ENCODE measurements around the gene ELOA.
A peak's percentile ranks its signal among the peaks of the same experiment; 100 is the strongest.
"Not testable (repeated sequence)": the region's sequence is repeated elsewhere in the genome, so short reads cannot be mapped to it uniquely, and the experiment has no call there.

ELOA gene

DNA sequence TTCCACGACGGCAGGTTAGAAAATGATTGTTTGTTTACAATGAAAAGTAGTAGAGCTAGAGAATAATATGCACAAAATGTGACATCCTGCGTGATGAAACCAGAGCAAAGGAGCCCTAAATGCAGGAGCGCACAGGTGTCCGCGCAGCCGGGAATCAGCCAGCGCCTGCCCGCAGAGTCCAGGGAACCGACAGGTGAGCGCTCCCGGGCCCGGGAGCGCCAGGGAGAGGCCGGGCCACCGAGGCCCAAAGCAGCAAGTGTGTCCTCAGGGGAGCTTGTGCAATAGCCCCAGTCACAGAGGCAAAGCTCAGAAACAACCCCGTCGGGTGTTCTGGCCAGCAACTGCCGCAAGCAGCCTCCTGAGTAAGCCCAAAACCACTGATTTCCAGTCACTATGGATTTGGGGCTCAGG lies 58.1 kb downstream of the ELOA start:
- DNase-seq: no peak

- no peak for DNase-seq
Measured at GRCh38 chr1:23801876-23802275, 58.6 kb downstream of the ELOA start.

- not testable (repeated sequence) for DNase-seq
Measured at GRCh38 chr1:23802809-23803342, 59.6 kb downstream of the ELOA start.

GRCh38 chr1:23803674-23804073 lies 60.4 kb downstream of the ELOA start:
- DNase-seq: no peak

- DNase-seq: no peak
Measured at GRCh38 chr1:23804183-23804835, 61.0 kb downstream of the ELOA start.

GRCh38 chr1:23805025-23805424 lies 61.8 kb downstream of the ELOA start:
- DNase-seq: no peak

GRCh38 chr1:23806280-23806679 lies 63.0 kb downstream of the ELOA start:
- no peak for DNase-seq

GRCh38 chr1:23807453-23807852 lies 64.2 kb downstream of the ELOA start:
- no peak for DNase-seq

- DNase-seq: peak; percentile 51 to 85 (median 72)
Measured at GRCh38 chr1:23809751-23810171, 66.5 kb downstream of the ELOA start.

GRCh38 chr1:23810818-23811540 lies 67.7 kb downstream of the ELOA start:
- peak in 4 of 5 experiments; percentile 30 to 63 (median 38) for DNase-seq

Measured in T-helper 2 cell (primary cell).